ENCODE measurements around the gene SESN1.

DNA sequence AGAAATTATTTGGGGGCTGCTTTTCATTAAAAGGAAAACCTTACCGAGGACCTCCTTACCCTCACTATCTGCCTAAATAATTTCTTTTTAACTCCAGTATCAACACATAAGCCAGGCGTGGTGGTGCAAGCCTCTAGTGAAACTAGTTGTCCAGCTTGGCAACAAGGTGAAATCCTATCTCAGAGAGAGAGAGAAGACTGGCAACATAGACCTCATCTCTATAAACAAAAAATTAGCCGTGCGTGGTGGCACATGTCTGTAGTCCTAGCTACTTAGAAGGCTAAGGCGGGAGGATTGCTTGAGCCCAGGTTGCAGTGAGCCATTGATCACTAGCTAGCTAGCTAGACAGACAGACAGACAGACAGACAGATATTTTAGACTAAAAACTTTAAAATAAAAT is 153.9 kb downstream of the SESN1 start:
- TF ChIP-seq, protein P1, sequence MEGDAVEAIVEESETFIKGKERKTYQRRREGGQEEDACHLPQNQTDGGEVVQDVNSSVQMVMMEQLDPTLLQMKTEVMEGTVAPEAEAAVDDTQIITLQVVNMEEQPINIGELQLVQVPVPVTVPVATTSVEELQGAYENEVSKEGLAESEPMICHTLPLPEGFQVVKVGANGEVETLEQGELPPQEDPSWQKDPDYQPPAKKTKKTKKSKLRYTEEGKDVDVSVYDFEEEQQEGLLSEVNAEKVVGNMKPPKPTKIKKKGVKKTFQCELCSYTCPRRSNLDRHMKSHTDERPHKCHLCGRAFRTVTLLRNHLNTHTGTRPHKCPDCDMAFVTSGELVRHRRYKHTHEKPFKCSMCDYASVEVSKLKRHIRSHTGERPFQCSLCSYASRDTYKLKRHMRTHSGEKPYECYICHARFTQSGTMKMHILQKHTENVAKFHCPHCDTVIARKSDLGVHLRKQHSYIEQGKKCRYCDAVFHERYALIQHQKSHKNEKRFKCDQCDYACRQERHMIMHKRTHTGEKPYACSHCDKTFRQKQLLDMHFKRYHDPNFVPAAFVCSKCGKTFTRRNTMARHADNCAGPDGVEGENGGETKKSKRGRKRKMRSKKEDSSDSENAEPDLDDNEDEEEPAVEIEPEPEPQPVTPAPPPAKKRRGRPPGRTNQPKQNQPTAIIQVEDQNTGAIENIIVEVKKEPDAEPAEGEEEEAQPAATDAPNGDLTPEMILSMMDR (IDR thresholded peaks at IDR 0.05): no peak
- TF ChIP-seq POLR2AphosphoS5 (IDR thresholded peaks at IDR 0.05): no peak
- TF ChIP-seq POLR2A (IDR thresholded peaks at IDR 0.05): no peak
